ENCODE data around the gene DHRS7B.
"Not testable (repeated sequence)": the region's sequence is repeated elsewhere in the genome, so short reads cannot be mapped to it uniquely, and the experiment has no call there.

The DHRS7B gene

DNA sequence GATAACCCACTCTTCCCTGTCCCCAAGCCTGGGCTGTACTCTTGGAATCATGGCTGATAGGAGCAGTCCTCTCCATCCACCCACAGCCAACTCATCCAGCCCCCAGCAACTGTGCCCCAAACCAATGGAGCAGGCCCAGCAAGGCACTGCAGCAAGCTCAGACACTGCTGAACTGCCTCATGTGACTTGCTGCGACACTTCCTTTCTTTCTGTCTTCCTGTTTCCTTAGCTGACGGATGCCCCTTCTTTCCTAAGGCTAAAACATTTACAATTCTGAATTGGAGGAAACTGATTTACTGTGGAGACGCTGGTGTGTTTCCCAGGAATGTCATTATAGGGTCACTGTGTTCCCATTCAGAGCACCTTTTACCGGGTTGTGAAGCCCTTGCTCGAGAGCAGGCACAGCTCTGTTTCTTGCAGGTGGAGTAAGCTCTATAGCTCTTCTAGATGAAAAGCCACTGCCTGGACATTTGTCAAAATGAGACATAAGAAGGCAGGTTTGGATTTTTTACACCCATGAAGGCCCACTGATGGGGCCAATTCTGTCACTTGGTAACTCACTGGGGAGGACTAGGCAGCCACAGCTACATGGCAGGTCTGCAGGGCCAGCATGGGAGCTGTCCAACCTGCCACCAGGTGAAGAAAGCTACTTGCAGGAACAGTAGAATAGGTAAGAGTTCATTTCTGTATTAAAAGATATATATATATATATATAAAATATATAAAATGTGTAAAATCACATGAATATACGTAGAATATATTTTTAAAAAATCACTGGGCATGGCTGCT is 59.8 kb downstream of the DHRS7B start:
- Histone ChIP-seq H3K36me3 (peaks cover 13 to 56% (median 33%) of the 10 kb centered on the region in 3 donors), H3K27ac (no peak overlapping the region), H3K27me3 (no peaks in the 10 kb centered on the region), H3K4me3 (no peak overlapping the region), H3K9me3 (no peaks in the 10 kb centered on the region), H3K4me1 (peaks cover 0 to 13% (median 9%) of the 10 kb centered on the region in 4 donors)
- intact Hi-C loops (cut with DNase I; ENCODE audit: low total_unique reads) = no loop called here
- TF ChIP-seq, protein P1, sequence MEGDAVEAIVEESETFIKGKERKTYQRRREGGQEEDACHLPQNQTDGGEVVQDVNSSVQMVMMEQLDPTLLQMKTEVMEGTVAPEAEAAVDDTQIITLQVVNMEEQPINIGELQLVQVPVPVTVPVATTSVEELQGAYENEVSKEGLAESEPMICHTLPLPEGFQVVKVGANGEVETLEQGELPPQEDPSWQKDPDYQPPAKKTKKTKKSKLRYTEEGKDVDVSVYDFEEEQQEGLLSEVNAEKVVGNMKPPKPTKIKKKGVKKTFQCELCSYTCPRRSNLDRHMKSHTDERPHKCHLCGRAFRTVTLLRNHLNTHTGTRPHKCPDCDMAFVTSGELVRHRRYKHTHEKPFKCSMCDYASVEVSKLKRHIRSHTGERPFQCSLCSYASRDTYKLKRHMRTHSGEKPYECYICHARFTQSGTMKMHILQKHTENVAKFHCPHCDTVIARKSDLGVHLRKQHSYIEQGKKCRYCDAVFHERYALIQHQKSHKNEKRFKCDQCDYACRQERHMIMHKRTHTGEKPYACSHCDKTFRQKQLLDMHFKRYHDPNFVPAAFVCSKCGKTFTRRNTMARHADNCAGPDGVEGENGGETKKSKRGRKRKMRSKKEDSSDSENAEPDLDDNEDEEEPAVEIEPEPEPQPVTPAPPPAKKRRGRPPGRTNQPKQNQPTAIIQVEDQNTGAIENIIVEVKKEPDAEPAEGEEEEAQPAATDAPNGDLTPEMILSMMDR (IDR thresholded peaks at IDR 0.05) = no peak
- DNase-seq = no peak

DNA sequence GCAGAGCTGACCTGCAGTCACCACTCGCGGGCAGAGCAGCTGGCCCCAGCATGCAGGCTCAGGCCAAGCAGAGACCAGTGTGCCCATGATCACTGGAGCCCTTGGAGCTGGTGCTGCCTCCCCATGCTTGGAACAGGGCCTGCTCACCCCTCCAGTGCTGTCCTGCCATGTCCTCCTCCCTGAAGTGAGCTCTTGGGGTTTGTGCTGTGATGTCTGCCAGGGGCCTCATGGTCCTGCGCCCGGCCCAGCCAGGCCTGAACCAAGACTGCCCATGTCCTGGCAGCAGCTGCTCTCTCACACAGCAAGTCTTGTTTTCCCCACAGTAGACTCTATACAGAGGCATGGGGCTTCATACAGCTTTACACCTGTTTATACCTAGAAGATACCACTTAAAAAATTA is 62.6 kb downstream of the DHRS7B start:
- DNase-seq = no peak
- no peak overlapping the region for H3K4me3 ChIP-seq
- no peak overlapping the region for H3K27ac ChIP-seq
- peaks cover 0 to 28% (median 17%) of the 10 kb centered on the region in 4 donors for H3K4me1 ChIP-seq
- intact Hi-C loops (cut with DNase I; ENCODE audit: low total_unique reads) = no loop called here
- no peaks in the 10 kb centered on the region for H3K27me3 ChIP-seq
- TF ChIP-seq, protein P1 (IDR thresholded peaks at IDR 0.05) = no peak
- no peaks in the 10 kb centered on the region for H3K9me3 ChIP-seq
- peaks cover 7 to 45% (median 24%) of the 10 kb centered on the region in 3 donors for H3K36me3 ChIP-seq

DNA sequence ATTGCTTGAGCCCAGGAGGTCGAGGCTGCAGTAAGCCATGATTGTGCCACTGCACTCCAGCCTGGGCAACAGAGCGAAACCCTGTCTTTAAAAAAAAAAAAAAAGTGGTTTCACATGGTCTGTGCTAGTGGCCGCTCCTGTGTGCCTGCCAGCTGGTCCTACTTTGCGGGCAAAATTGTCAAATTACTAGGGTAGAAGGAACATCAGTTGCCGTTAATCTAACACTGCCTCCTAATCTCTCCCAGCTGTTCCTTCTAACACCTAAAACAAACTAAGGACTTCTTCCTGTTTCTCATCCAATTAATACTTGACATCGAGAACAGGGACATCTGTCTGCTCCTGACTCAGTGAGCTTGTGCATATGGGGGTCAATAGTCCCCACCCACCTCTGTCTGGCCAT is 63.3 kb downstream of the DHRS7B start:
- no peak for DNase-seq
- Histone ChIP-seq H3K4me1 (peaks cover 0 to 35% (median 23%) of the 10 kb centered on the region in 4 donors), H3K9me3 (no peaks in the 10 kb centered on the region), H3K4me3 (no peak overlapping the region), H3K27ac (no peak overlapping the region), H3K36me3 (peaks cover 0 to 38% (median 17%) of the 10 kb centered on the region in 3 donors), H3K27me3 (no peaks in the 10 kb centered on the region)
- intact Hi-C loops (cut with DNase I; ENCODE audit: low total_unique reads) = no loop called here
- TF ChIP-seq, protein P1 (IDR thresholded peaks at IDR 0.05) = no peak

DNA sequence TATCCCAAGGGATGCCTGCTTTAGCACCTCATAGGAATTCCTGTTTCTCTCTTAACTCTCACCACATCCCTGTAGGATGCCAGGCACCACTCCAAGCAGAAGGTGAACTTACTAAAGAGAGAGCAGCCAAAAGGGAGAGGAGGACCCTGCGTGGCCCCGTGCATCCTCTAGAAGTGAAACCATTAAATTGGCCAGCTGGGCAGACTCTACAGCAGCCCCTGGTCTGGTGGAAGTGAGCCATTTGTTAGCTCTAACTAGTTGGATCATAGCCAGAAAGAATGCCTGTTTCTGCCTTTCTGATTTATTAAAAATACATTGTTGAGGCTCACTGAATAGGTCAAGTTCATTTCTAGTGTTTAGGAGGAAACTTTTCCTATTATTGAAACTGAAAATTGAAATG is 64.9 kb downstream of the DHRS7B start:
- DNase-seq = no peak
- intact Hi-C loops (cut with DNase I; ENCODE audit: low total_unique reads) = no loop called here
- H3K36me3 ChIP-seq = peaks cover 3 to 28% (median 20%) of the 10 kb centered on the region in 3 donors
- H3K4me1 ChIP-seq = peaks cover 0 to 38% (median 25%) of the 10 kb centered on the region in 4 donors
- no peaks in the 10 kb centered on the region for H3K9me3 ChIP-seq
- H3K27me3 ChIP-seq = no peaks in the 10 kb centered on the region
- no peak overlapping the region for H3K4me3 ChIP-seq
- peak overlapping the region; percentile 32 to 41 for H3K27ac ChIP-seq
- TF ChIP-seq, protein P1 (IDR thresholded peaks at IDR 0.05) = no peak

- Histone ChIP-seq H3K4me1 (peaks cover 0 to 38% (median 25%) of the 10 kb centered on the region in 4 donors), H3K36me3 (peaks cover 10 to 34% (median 27%) of the 10 kb centered on the region in 3 donors)
- H3K9me3 ChIP-seq; H3K4me3 ChIP-seq; DNase-seq; H3K27me3 ChIP-seq; H3K27ac ChIP-seq; intact Hi-C loops (cut with DNase I; ENCODE audit: low total_unique reads): not testable (repeated sequence)
These were observed 65.7 kb downstream of the DHRS7B start for GRCh38 chr17:21192414-21192813.

DNA sequence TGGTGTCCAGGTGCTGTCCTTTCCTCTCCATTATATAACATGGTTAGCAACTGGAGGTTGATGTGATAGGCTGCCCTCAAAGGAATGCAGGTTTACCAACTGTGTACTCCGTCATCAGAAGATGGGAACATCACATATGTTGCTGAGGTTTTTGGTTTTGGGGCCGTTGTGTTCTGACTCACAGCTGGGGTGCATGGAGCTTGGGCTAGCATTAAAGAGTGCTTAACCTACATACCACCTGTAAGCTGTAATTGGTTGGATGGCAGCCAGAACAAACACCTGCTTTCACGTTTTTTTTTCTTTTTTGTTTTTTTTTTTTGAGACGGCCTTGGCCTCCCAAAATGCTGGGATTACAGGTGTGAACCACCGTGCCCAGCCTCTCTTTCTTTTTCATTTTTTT is 66.3 kb downstream of the DHRS7B start:
- TF ChIP-seq, protein P1 (IDR thresholded peaks at IDR 0.05) = no peak
- DNase-seq = no peak
- Histone ChIP-seq H3K27me3 (no peaks in the 10 kb centered on the region), H3K4me1 (peaks cover 0 to 38% (median 25%) of the 10 kb centered on the region in 4 donors), H3K9me3 (no peaks in the 10 kb centered on the region), H3K27ac (no peak overlapping the region), H3K4me3 (no peak overlapping the region), H3K36me3 (peaks cover 14 to 41% (median 33%) of the 10 kb centered on the region in 3 donors)
- intact Hi-C loops (cut with DNase I; ENCODE audit: low total_unique reads) = no loop called here
